Ureter (tissue), 1 donor: ENCODE data around the gene KRT37. TPM values are rescaled to one million over a fixed set of nuclear protein-coding genes. Genes with fewer than 3 reads are reported as not detected.
"Not testable (repeated sequence)": the region's sequence is repeated elsewhere in the genome, so short reads cannot be mapped to it uniquely, and the experiment has no call there.

ENCODE experiments used
- DNase-seq: peaks from one replicate; pipeline ENCODE4 v3.0.0-alpha.2; 2020; ENCODE audit warnings: low spot score
- total RNA-seq: library from RNA; stranded (reverse); gene quantifications from one replicate; pipeline ENCODE4 v1.2.4, GENCODE V29; 2023
- donor health status: DM: yes; HTN: yes; CAD: no.

Gene KRT37
- total RNA-seq, 1 donor from 2014 or later = not detected

GRCh38 chr17:41404024-41404671, 20.2 kb downstream of the KRT37 start:
- DNase-seq = no peak

- DNase-seq = no peak
Observed at GRCh38 chr17:41403404-41404023, 20.9 kb downstream of the KRT37 start.

GRCh38 chr17:41402161-41402560, 22.2 kb downstream of the KRT37 start:
- DNase-seq = no peak

- no peak for DNase-seq
Observed at GRCh38 chr17:41396996-41397660, 27.3 kb downstream of the KRT37 start, which contains the start of gene KRT31. Gene KRT31, minus strand, starts transcription at chr17:41397608. Its CDS starts 69 bp downstream, at chr17:41397539.

GRCh38 chr17:41396340-41396739, 28.0 kb downstream of the KRT37 start:
- DNase-seq = no peak

GRCh38 chr17:41395611-41396010, 28.8 kb downstream of the KRT37 start:
- no peak for DNase-seq

- DNase-seq = not testable (repeated sequence)
Observed at GRCh38 chr17:41395044-41395443, 29.3 kb downstream of the KRT37 start.

- DNase-seq = no peak
Observed at GRCh38 chr17:41394254-41394996, 30.0 kb downstream of the KRT37 start.

- DNase-seq = no peak
Observed at GRCh38 chr17:41393826-41394225, 30.6 kb downstream of the KRT37 start.

- no peak for DNase-seq
Observed at GRCh38 chr17:41393294-41393693, 31.1 kb downstream of the KRT37 start.

- DNase-seq = no peak
Observed at GRCh38 chr17:41392278-41392677, 32.1 kb downstream of the KRT37 start.

GRCh38 chr17:41391535-41391934, 32.9 kb downstream of the KRT37 start:
- no peak for DNase-seq

GRCh38 chr17:41390411-41390938, 33.9 kb downstream of the KRT37 start:
- no peak for DNase-seq

- no peak for DNase-seq
Observed at GRCh38 chr17:41387670-41388069, 36.7 kb downstream of the KRT37 start.

GRCh38 chr17:41386227-41386626, 38.2 kb downstream of the KRT37 start:
- no peak for DNase-seq

GRCh38 chr17:41383690-41384089, 40.7 kb downstream of the KRT37 start:
- DNase-seq = no peak

GRCh38 chr17:41382394-41382793, 42.0 kb downstream of the KRT37 start:
- DNase-seq = no peak

- DNase-seq = not testable (repeated sequence)
Observed at GRCh38 chr17:41381943-41382342, 42.4 kb downstream of the KRT37 start, which contains the start of gene KRT34. Gene KRT34, minus strand, starts transcription at chr17:41382306. Its CDS starts 60 bp downstream, at chr17:41382246.

GRCh38 chr17:41380091-41380490, 44.3 kb downstream of the KRT37 start:
- not testable (repeated sequence) for DNase-seq

GRCh38 chr17:41377546-41377945, 46.8 kb downstream of the KRT37 start:
- no peak for DNase-seq
